A673 (cell line): ENCODE data around the gene UBR4. TPM values are rescaled to one million over a fixed set of nuclear protein-coding genes. Genes with fewer than 3 reads are reported as not detected.

Source experiments
- BruUV-seq: library from RNA; stranded (reverse); fragments of 400-500 nt; replicated peaks from 2 replicates; lab custom pipeline; 2021; lab: Mats Ljungman, UMichigan
- CTCF ChIA-PET: fragments of 300-600 bp; sonication (Branson Sonifier 250); formaldehyde crosslinking; loops from one replicate; lab custom pipeline; 2022; ENCODE audit warnings: antibody characterized with exemption; lab: Charles Lee
- POLR2A ChIA-PET: fragments of 300-600 bp; sonication (Branson Sonifier 250); formaldehyde crosslinking; loops from one replicate; lab custom pipeline; 2022; ENCODE audit warnings: antibody characterized with exemption; ENCODE audit not compliant: low non-redundant PET; lab: Charles Lee
- DNase-seq: peaks from one replicate; pipeline ENCODE4 v3.0.0-alpha.2; 2015; ENCODE audit warnings: low spot score
- H3K27ac ChIP-seq: fragments of 200-600 bp; sonication (generic); 2 replicates; pipeline ENCODE4 v1.5.1; 2016; ENCODE audit warnings: mixed run types, low read depth, mild to moderate bottlenecking, mixed read lengths, antibody characterized with exemption, low read length; ENCODE audit not compliant: poor library complexity, severe bottlenecking
- H3K27me3 ChIP-seq: fragments of 200-600 bp; sonication (generic); replicated peaks from 2 replicates; pipeline ENCODE4 v1.6.1; 2017; ENCODE audit warnings: mixed run types, low read depth, mild to moderate bottlenecking, mixed read lengths, antibody characterized with exemption, low read length; ENCODE audit not compliant: insufficient read depth, poor library complexity
- H3K36me3 ChIP-seq: fragments of 200-600 bp; sonication (generic); 2 replicates; pipeline ENCODE4 v1.6.1; 2016; ENCODE audit warnings: mixed run types, mild to moderate bottlenecking, mixed read lengths, antibody characterized with exemption, low read length; ENCODE audit not compliant: insufficient read depth, poor library complexity, severe bottlenecking
- H3K4me1 ChIP-seq: fragments of 200-600 bp; sonication (generic); 2 replicates; pipeline ENCODE4 v1.6.1; 2017; ENCODE audit warnings: mixed run types, mild to moderate bottlenecking, mixed read lengths, antibody characterized with exemption, low read length; ENCODE audit not compliant: insufficient read depth, poor library complexity, severe bottlenecking
- H3K4me3 ChIP-seq: fragments of 200-600 bp; sonication (generic); 2 replicates; pipeline ENCODE4 v1.5.1; 2016; ENCODE audit warnings: low read depth, mixed run types, mild to moderate bottlenecking, mixed read lengths, low read length; ENCODE audit not compliant: poor library complexity, severe bottlenecking
- H3K9me3 ChIP-seq: fragments of 200-600 bp; sonication (generic); 2 replicates; pipeline ENCODE4 v1.6.1; 2016; ENCODE audit warnings: mixed run types, low read depth, mild to moderate bottlenecking, mixed read lengths, antibody characterized with exemption, low read length; ENCODE audit not compliant: poor library complexity, severe bottlenecking
- EZH2 ChIP-seq: fragments of 200-600 bp; sonication (generic); IDR thresholded peaks from 2 replicates; pipeline ENCODE4 v1.6.1; 2017; ENCODE audit warnings: borderline replicate concordance, low read depth, mild to moderate bottlenecking, mixed read lengths, antibody characterized with exemption, low read length; ENCODE audit not compliant: poor library complexity, severe bottlenecking
- intact Hi-C: fragments of 100-400 bp; cut with micrococcal nuclease; formaldehyde crosslinking; loops from one replicate; pipeline ENCODE4 v1.10.0; 2022; ENCODE audit not compliant: unreplicated experiment
- total RNA-seq: library from RNA; stranded (reverse); gene quantifications from 2 replicates; pipeline ENCODE4 v1.2.3, GENCODE V29; 2021
- TF ChIP-seq, protein P1 (sequence below): fragments of 300-800, 200-600 bp; sonication (generic); conservative IDR thresholded peaks from 2 replicates; pipeline ENCODE4 v1.5.1; 2017; ENCODE audit warnings: low read depth, mild to moderate bottlenecking, antibody characterized with exemption, low read length, moderate library complexity, mixed read lengths

The UBR4 gene
- total RNA-seq, 1 experiment from 2014 or later: 214 TPM

DNA sequence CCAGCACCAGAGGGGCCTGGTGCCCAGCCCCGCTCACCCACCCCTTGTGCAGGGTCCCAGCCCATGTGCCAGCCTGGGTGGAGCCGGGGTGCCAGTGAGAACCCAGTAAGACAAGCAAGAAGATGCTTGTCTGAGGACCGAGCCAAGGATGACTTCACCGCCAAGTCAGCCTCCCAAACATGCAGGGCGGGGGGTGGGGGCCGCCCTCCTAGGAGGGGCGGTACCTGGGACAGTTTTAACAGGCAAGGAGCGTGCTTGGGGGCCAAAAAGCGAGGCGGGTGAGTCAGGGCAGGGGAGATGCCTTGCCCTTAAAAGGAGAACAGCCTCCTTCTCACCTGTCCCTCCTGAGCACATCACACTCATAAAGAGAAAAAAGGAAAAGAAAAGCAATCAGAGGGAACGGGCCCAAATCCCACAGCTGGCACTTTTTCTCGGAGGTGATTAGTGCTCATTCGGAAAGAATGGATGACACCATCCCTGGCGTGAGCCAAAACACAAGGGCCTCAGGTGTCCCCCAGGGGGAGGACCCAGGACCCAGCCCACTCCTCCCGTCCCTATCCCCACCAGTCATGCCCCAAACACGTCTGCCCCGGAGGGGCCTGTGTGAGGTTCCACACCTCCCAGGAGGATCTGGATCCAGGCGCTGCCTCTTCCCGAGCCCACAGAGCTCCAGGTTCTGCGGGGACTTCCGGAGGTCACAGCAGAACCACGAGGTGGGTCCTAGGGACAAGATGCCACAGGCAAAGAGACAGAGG is 176.0 kb downstream of the UBR4 start:
- no peaks in the 10 kb centered on the region for H3K27me3 ChIP-seq
- intact Hi-C loops: no loop called here
- no peak for TF ChIP-seq EZH2
- TF ChIP-seq, protein P1, sequence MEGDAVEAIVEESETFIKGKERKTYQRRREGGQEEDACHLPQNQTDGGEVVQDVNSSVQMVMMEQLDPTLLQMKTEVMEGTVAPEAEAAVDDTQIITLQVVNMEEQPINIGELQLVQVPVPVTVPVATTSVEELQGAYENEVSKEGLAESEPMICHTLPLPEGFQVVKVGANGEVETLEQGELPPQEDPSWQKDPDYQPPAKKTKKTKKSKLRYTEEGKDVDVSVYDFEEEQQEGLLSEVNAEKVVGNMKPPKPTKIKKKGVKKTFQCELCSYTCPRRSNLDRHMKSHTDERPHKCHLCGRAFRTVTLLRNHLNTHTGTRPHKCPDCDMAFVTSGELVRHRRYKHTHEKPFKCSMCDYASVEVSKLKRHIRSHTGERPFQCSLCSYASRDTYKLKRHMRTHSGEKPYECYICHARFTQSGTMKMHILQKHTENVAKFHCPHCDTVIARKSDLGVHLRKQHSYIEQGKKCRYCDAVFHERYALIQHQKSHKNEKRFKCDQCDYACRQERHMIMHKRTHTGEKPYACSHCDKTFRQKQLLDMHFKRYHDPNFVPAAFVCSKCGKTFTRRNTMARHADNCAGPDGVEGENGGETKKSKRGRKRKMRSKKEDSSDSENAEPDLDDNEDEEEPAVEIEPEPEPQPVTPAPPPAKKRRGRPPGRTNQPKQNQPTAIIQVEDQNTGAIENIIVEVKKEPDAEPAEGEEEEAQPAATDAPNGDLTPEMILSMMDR: no peak
- H3K4me3 ChIP-seq: no peak overlapping the region
- no peak for DNase-seq
- H3K27ac ChIP-seq: no peak overlapping the region
- no TSS peak for BruUV-seq
- no peaks in the 10 kb centered on the region for H3K4me1 ChIP-seq
- POLR2A ChIA-PET: no interaction called here
- H3K36me3 ChIP-seq: no peaks in the 10 kb centered on the region
- CTCF ChIA-PET: no interaction called here
- no peaks in the 10 kb centered on the region for H3K9me3 ChIP-seq

DNA sequence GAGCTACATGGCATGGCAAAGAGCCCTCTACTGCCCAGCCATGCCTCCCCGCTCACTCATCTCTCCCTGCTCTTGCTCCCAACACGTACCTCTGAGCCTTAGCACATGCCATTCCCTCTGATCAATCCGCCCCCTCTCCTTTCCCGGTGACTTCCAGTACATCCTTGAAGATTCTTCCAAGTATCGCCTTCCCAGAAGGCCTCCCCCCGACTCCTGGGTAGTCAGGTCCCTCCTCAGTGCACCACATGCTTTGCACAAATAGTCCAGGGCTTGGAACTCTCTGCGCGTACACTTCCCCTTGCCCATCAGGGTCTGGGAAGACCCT is 176.6 kb downstream of the UBR4 start:
- no peak for DNase-seq
- intact Hi-C loops: no loop called here
- H3K27ac ChIP-seq: no peak overlapping the region
- ChIA-PET POLR2A (no interaction called here), CTCF (no interaction called here)
- no peaks in the 10 kb centered on the region for H3K9me3 ChIP-seq
- H3K4me3 ChIP-seq: no peak overlapping the region
- H3K36me3 ChIP-seq: no peaks in the 10 kb centered on the region
- TF ChIP-seq, protein P1: no peak
- no peak for TF ChIP-seq EZH2
- no peaks in the 10 kb centered on the region for H3K27me3 ChIP-seq
- peaks cover under 1% of the 10 kb centered on the region for H3K4me1 ChIP-seq
- BruUV-seq: no TSS peak

DNA sequence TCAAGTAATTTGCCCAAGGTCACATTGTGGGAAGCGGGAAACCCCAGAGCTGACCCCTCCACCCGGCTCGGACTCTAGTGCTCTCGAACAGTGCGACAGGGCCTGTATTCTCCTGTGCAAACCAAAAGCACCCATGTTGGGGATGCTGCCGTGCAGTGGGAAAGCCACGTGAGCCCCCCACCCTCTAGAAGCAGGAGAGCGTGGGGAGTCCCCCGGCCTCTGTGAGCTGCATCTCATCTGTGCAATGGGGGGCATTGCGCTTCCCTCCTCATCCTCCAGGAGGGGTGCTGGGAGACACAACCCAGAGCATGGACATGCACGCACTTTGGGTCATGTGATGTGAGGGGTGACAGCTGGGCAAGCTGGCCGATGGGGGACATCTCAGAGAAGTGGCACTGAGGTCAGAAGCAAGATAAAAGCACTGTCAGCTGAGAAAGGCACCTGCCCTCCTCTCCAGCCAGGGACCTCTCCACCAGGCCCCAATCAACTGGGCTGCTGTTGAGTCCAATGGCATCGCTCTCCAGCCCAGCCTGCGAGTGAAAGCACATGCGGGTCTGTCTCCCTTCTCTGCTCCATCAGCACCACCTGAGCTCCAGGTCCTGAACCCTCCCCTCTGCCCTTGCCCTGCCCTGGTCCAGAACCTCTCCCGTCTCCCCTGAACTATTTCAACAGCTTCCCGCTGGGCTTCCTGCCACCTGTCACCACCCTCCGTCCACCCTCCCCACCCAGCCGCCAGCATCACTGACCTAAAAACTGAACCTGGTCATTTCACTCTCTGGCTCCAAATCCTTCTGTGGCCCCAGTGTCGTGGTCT is 177.2 kb downstream of the UBR4 start:
- CTCF ChIA-PET: no interaction called here
- TF ChIP-seq, protein P1: no peak
- no peak for TF ChIP-seq EZH2
- no peaks in the 10 kb centered on the region for H3K27me3 ChIP-seq

More for the DNA sequence above, 177.2 kb downstream of the UBR4 start:
- intact Hi-C loops: no loop called here
- Histone ChIP-seq H3K36me3 (no peaks in the 10 kb centered on the region), H3K9me3 (no peaks in the 10 kb centered on the region), H3K4me1 (peaks cover 6% of the 10 kb centered on the region), H3K4me3 (no peak overlapping the region), H3K27ac (no peak overlapping the region)
- no peak for DNase-seq
- BruUV-seq: no TSS peak
- POLR2A ChIA-PET: no interaction called here
